PC-3 (cell line): ENCODE results near the gene EVA1B. TPM values are rescaled to one million over a fixed set of nuclear protein-coding genes. Genes with fewer than 3 reads are reported as not detected.
A peak's percentile ranks its signal among the peaks of the same experiment; 100 is the strongest.

ENCODE experiments used
- ATAC-seq: fragments of 200-7000 bp; cut with Tn5 transposase; 2 replicates; pipeline ENCODE4 v1.9.1; 2020; ENCODE audit warnings: mild to moderate bottlenecking, moderate library complexity
- BruUV-seq: library from RNA; stranded (reverse); fragments of 400-500 nt; replicated peaks from 2 replicates; lab custom pipeline; 2021; lab: Mats Ljungman, UMichigan
- CTCF ChIA-PET: fragments of 300-600 bp; sonication (Branson Sonifier 250); formaldehyde crosslinking; loops from one replicate; lab custom pipeline; 2022; ENCODE audit warnings: antibody characterized with exemption; lab: Charles Lee
- POLR2A ChIA-PET: fragments of 300-600 bp; sonication (Branson Sonifier 250); formaldehyde crosslinking; loops from one replicate; lab custom pipeline; 2022; ENCODE audit warnings: antibody characterized with exemption; ENCODE audit not compliant: unreplicated experiment; lab: Charles Lee
- DNase-seq: peaks from one replicate; pipeline ENCODE4 v3.0.0-alpha.2; 2015
- H2AFZ ChIP-seq: fragments of 300-600 bp; sonication (generic); 2 replicates; pipeline ENCODE4 v1.6.0; 2016; ENCODE audit warnings: antibody characterized with exemption, low read length
- H3F3A ChIP-seq: fragments of 300-600 bp; sonication (generic); one replicate; pipeline ENCODE4 v1.6.0; 2017; ENCODE audit warnings: antibody characterized with exemption, low read length, control low read depth, mild to moderate bottlenecking; ENCODE audit not compliant: unreplicated experiment
- H3K27ac ChIP-seq: fragments of 300-600 bp; sonication (generic); 2 replicates; pipeline ENCODE4 v1.5.1; 2016; ENCODE audit warnings: mild to moderate bottlenecking, low read length
- H3K27me3 ChIP-seq: fragments of 300-600 bp; sonication (generic); 2 replicates; pipeline ENCODE4 v1.6.1; 2016; ENCODE audit warnings: low read length, mixed read lengths
- H3K36me3 ChIP-seq: fragments of 300-600 bp; sonication (generic); 2 replicates; pipeline ENCODE4 v1.6.1; 2016; ENCODE audit warnings: low read depth, mixed run types, low read length, mixed read lengths
- H3K4me1 ChIP-seq: fragments of 300-600 bp; sonication (generic); 2 replicates; pipeline ENCODE4 v1.5.1; 2016; ENCODE audit warnings: low read length; ENCODE audit not compliant: insufficient read depth
- H3K4me2 ChIP-seq: fragments of 300-600 bp; sonication (generic); 2 replicates; pipeline ENCODE4 v1.6.0; 2016; ENCODE audit warnings: low read length
- H3K4me3 ChIP-seq: fragments of 300-600 bp; sonication (generic); 2 replicates; pipeline ENCODE4 v1.5.1; 2016; ENCODE audit warnings: mild to moderate bottlenecking, low read length, mixed read lengths
- H3K79me2 ChIP-seq: fragments of 300-600 bp; sonication (generic); 2 replicates; pipeline ENCODE4 v1.6.1; 2017; ENCODE audit warnings: low read length, mixed read lengths
- H3K9ac ChIP-seq: fragments of 300-600 bp; sonication (generic); 2 replicates; pipeline ENCODE4 v1.6.0; 2016; ENCODE audit warnings: mild to moderate bottlenecking, low read length
- H3K9me2 ChIP-seq: fragments of 300-600 bp; sonication (generic); replicated peaks from 2 replicates; pipeline ENCODE4 v1.6.1; 2016; ENCODE audit warnings: mixed run types, low read length, mixed read lengths
- H3K9me3 ChIP-seq: fragments of 300-600 bp; sonication (generic); 2 replicates; pipeline ENCODE4 v1.6.1; 2016; ENCODE audit warnings: low read length, mixed read lengths
- H4K20me1 ChIP-seq: fragments of 300-600 bp; sonication (generic); 2 replicates; pipeline ENCODE4 v1.6.1; 2016; ENCODE audit warnings: low read length, mixed read lengths
- CTCF ChIP-seq: fragments of 300-600 bp; sonication (generic); conservative IDR thresholded peaks from 2 replicates; pipeline ENCODE4 v1.5.1; 2017; ENCODE audit warnings: antibody characterized with exemption, low read depth, mild to moderate bottlenecking, low read length
- EZH2 ChIP-seq: fragments of 300-600 bp; sonication (generic); IDR thresholded peaks from one replicate; pipeline ENCODE4 v1.6.1; 2017; ENCODE audit warnings: antibody characterized with exemption, mild to moderate bottlenecking, low read length; ENCODE audit not compliant: unreplicated experiment
- EZH2phosphoT487 ChIP-seq: fragments of 300-600 bp; sonication (generic); IDR thresholded peaks from 2 replicates; pipeline ENCODE4 v1.6.1; 2018; ENCODE audit warnings: mild to moderate bottlenecking, antibody characterized with exemption, low read length, borderline replicate concordance
- intact Hi-C: fragments of 100-400 bp; cut with micrococcal nuclease; formaldehyde crosslinking; loops from 2 replicates; pipeline ENCODE4 v1.9.0; 2023
- total RNA-seq: library from RNA; depleted of rRNA; stranded (reverse); fragments of >200 nt; gene quantifications from 2 replicates; pipeline ENCODE4 v1.2.3, GENCODE V29; 2014

The EVA1B gene
- total RNA-seq, 1 experiment from 2014 or later = 89.1 TPM

GRCh38 chr1:36352125-36352909, 28.9 kb upstream of the EVA1B start:
- peak; percentile 40; the same call in 1 of the 2 replicates for TF ChIP-seq CTCF
- TF ChIP-seq EZH2 = no peak
- TF ChIP-seq EZH2phosphoT487 = no peak
- intact Hi-C loops = no loop called here
- H3K79me2 ChIP-seq = no peaks in the 10 kb centered on the region
- H3K4me1 ChIP-seq = peaks cover 49% of the 10 kb centered on the region
- H3K9me3 ChIP-seq = no peaks in the 10 kb centered on the region
- ChIA-PET POLR2A (interaction anchor here (0.6 kb wide), 2 partner anchors 32 to 88 kb away, joined by 3 to 4 read pairs; no protein-coding TSS in a partner anchor), CTCF (interaction anchor here (2.3 kb wide), 1 partner anchor 52 kb away, joined by 11 read pairs; no protein-coding TSS in a partner anchor)
- H3K27me3 ChIP-seq = no peaks in the 10 kb centered on the region
- H3K9ac ChIP-seq = peak overlapping the region; percentile 67
- H3K4me2 ChIP-seq = peak overlapping the region; percentile 70
- no peaks in the 10 kb centered on the region for H3K9me2 ChIP-seq
- H3K4me3 ChIP-seq = no peak overlapping the region
- ATAC-seq = no peak
- peak overlapping the region; percentile 92 for H3K27ac ChIP-seq
- BruUV-seq = no TSS peak
- H4K20me1 ChIP-seq = no peaks in the 10 kb centered on the region
- no peaks in the 10 kb centered on the region for H3F3A ChIP-seq
- DNase-seq = peak; percentile 35
- no peak overlapping the region for H2AFZ ChIP-seq
- peaks cover 18% of the 10 kb centered on the region for H3K36me3 ChIP-seq

- peak overlapping the region; percentile 92 for H3K27ac ChIP-seq
- H3K79me2 ChIP-seq = no peaks in the 10 kb centered on the region
- peaks cover 49% of the 10 kb centered on the region for H3K4me1 ChIP-seq
- no TSS peak for BruUV-seq
- peak; percentile 21; the same call in 1 of the 2 replicates for TF ChIP-seq CTCF
- no peak for TF ChIP-seq EZH2
- TF ChIP-seq EZH2phosphoT487 = no peak
- H2AFZ ChIP-seq = 0 out of 2 replicates have a peak overlapping the region, but pooled peaks have one; percentile 8
- intact Hi-C loops = no loop called here
- peak overlapping the region; percentile 70 for H3K4me2 ChIP-seq
- H3K36me3 ChIP-seq = peaks cover 26% of the 10 kb centered on the region
- DNase-seq (peak; percentile 91), ATAC-seq (peak; percentile 68)
- no peak overlapping the region; the same call in 1 of the 2 replicates for H3K4me3 ChIP-seq
- peak overlapping the region; percentile 67 for H3K9ac ChIP-seq
- H4K20me1 ChIP-seq = no peaks in the 10 kb centered on the region
- no peaks in the 10 kb centered on the region for H3K9me2 ChIP-seq
- CTCF ChIA-PET = interaction anchor here (0.8 to 2.3 kb wide), 3 partner anchors 8 to 51 kb away, joined by 3 to 11 read pairs (median 4); no protein-coding TSS in a partner anchor
- H3F3A ChIP-seq = no peaks in the 10 kb centered on the region
- H3K27me3 ChIP-seq = no peaks in the 10 kb centered on the region
- H3K9me3 ChIP-seq = no peaks in the 10 kb centered on the region
- POLR2A ChIA-PET = interaction anchor here (1.3 kb wide), 1 partner anchor 35 kb away, joined by 15 read pairs; no protein-coding TSS in a partner anchor
Measured at GRCh38 chr1:36351227-36351977, 28.0 kb upstream of the EVA1B start.
